Measurements from ENCODE around the gene C14orf132.

C14orf132 gene

GRCh38 chr14:96055753-96056508 lies 16.8 kb downstream of the C14orf132 start:
- DNase-seq (no peak), ATAC-seq (ENCODE audit: insufficient read depth, low read depth) (no peak)
- Histone ChIP-seq H3K79me2 (ENCODE audit: insufficient read depth, low read length) (no peaks in the 10 kb centered on the region), H3K9me3 (ENCODE audit: insufficient read depth, low read length, severe bottlenecking) (no peaks in the 10 kb centered on the region), H3K36me3 (ENCODE audit: insufficient read depth, low read length) (no peaks in the 10 kb centered on the region), H3K4me3 (ENCODE audit: low read depth in 1 of 2, low read length in 2 of 2) (no peak overlapping the region), H4K20me1 (ENCODE audit: insufficient read depth, low read length) (no peaks in the 10 kb centered on the region), H3K9ac (ENCODE audit: low read depth, low read length) (no peak overlapping the region), H3K4me1 (ENCODE audit: insufficient read depth, low read length) (no peaks in the 10 kb centered on the region), H2AFZ (ENCODE audit: low read depth, low read length) (no peak overlapping the region), H3K4me2 (ENCODE audit: insufficient read depth, low read length) (no peak overlapping the region), H3K27me3 (ENCODE audit: insufficient read depth, low read length, poor library complexity) (peaks cover 23% of the 10 kb centered on the region), H3K27ac (ENCODE audit: low read length) (no peak overlapping the region)
- TF ChIP-seq CTCF (IDR thresholded peaks at IDR 0.05; ENCODE audit: borderline replicate concordance, extremely low read depth, low read length, poor library complexity, severe bottlenecking) (no peak), EZH2 (IDR thresholded peaks at IDR 0.05; ENCODE audit: borderline replicate concordance, low read depth, low read length, severe bottlenecking) (no peak)

- H2AFZ ChIP-seq (ENCODE audit: low read depth, low read length) = no peak overlapping the region
- TF ChIP-seq EZH2 (IDR thresholded peaks at IDR 0.05; ENCODE audit: borderline replicate concordance, low read depth, low read length, severe bottlenecking) (no peak), CTCF (IDR thresholded peaks at IDR 0.05; ENCODE audit: borderline replicate concordance, extremely low read depth, low read length, poor library complexity, severe bottlenecking) (peak; percentile 15)
These were observed 17.6 kb downstream of the C14orf132 start for GRCh38 chr14:96056509-96057422.

GRCh38 chr14:96057738-96058137 lies 18.6 kb downstream of the C14orf132 start:
- no peak overlapping the region for H2AFZ ChIP-seq (ENCODE audit: low read depth, low read length)
- H3K9me3 ChIP-seq (ENCODE audit: insufficient read depth, low read length, severe bottlenecking) = no peaks in the 10 kb centered on the region
- TF ChIP-seq CTCF (IDR thresholded peaks at IDR 0.05; ENCODE audit: borderline replicate concordance, extremely low read depth, low read length, poor library complexity, severe bottlenecking) = no peak
- no peak for TF ChIP-seq EZH2 (IDR thresholded peaks at IDR 0.05; ENCODE audit: borderline replicate concordance, low read depth, low read length, severe bottlenecking)

More at GRCh38 chr14:96056509-96057422, 17.6 kb downstream of the C14orf132 start:
- Histone ChIP-seq H4K20me1 (ENCODE audit: insufficient read depth, low read length) (no peaks in the 10 kb centered on the region), H3K4me1 (ENCODE audit: insufficient read depth, low read length) (no peaks in the 10 kb centered on the region), H3K36me3 (ENCODE audit: insufficient read depth, low read length) (no peaks in the 10 kb centered on the region), H3K27ac (ENCODE audit: low read length) (no peak overlapping the region), H3K4me2 (ENCODE audit: insufficient read depth, low read length) (no peak overlapping the region), H3K27me3 (ENCODE audit: insufficient read depth, low read length, poor library complexity) (peaks cover 23% of the 10 kb centered on the region), H3K4me3 (ENCODE audit: low read depth in 1 of 2, low read length in 2 of 2) (no peak overlapping the region), H3K9me3 (ENCODE audit: insufficient read depth, low read length, severe bottlenecking) (no peaks in the 10 kb centered on the region), H3K9ac (ENCODE audit: low read depth, low read length) (no peak overlapping the region), H3K79me2 (ENCODE audit: insufficient read depth, low read length) (no peaks in the 10 kb centered on the region)
- ATAC-seq (ENCODE audit: insufficient read depth, low read depth) (no peak), DNase-seq (no peak)

More at GRCh38 chr14:96057738-96058137, 18.6 kb downstream of the C14orf132 start:
- Histone ChIP-seq H3K9ac (ENCODE audit: low read depth, low read length) (no peak overlapping the region), H3K27ac (ENCODE audit: low read length) (no peak overlapping the region), H3K4me2 (ENCODE audit: insufficient read depth, low read length) (no peak overlapping the region), H3K4me1 (ENCODE audit: insufficient read depth, low read length) (no peaks in the 10 kb centered on the region), H3K27me3 (ENCODE audit: insufficient read depth, low read length, poor library complexity) (peaks cover 23% of the 10 kb centered on the region), H3K4me3 (ENCODE audit: low read depth in 1 of 2, low read length in 2 of 2) (no peak overlapping the region), H3K36me3 (ENCODE audit: insufficient read depth, low read length) (no peaks in the 10 kb centered on the region), H3K79me2 (ENCODE audit: insufficient read depth, low read length) (no peaks in the 10 kb centered on the region), H4K20me1 (ENCODE audit: insufficient read depth, low read length) (no peaks in the 10 kb centered on the region)
- no peak for DNase-seq
- no peak for ATAC-seq (ENCODE audit: insufficient read depth, low read depth)
